GM12874 (cell line): ENCODE data around the gene DEF6.

Experiments
- TF ChIP-seq, protein P1 (sequence below): IDR thresholded peaks from 2 replicates; pipeline ENCODE4 v1.5.1; 2011; ENCODE audit warnings: low read depth, mild to moderate bottlenecking, control low read depth, low read length, moderate library complexity; ENCODE audit not compliant: insufficient read depth

The DEF6 gene

DNA sequence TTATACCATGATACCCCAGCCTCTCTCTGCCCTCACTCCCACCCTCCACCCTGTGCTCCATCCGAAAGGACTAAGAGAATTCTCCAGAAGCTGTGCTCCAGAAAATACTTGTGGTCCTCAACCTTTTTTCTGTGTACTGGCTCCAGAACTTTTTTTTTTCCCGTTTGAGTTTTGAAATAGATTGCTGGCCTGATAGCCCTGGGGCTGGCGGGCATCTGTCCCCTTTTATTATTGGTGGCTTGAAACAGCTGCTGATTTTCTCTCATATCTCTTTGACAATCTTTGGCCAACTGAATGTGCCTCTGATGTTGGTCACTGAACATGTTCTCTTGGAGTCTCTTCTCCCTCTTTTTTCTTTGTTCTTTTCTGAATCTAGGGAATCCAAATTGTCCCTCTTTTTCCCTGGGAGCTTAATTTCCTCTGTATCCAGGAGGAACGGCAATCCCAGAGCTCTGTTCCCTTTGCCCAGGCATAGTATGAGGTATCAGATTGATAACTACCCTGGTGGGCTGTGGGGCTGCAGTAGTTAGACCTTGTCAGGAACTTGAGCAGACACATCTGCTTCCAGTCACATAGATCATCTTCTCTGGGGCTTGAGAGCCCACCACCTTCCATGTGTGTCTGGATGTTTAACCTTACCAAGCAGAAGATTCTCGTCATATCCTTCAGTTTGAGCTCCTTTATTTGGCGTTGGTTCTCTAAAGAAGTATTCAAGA is 46.4 kb downstream of the DEF6 start:
- TF ChIP-seq, protein P1, sequence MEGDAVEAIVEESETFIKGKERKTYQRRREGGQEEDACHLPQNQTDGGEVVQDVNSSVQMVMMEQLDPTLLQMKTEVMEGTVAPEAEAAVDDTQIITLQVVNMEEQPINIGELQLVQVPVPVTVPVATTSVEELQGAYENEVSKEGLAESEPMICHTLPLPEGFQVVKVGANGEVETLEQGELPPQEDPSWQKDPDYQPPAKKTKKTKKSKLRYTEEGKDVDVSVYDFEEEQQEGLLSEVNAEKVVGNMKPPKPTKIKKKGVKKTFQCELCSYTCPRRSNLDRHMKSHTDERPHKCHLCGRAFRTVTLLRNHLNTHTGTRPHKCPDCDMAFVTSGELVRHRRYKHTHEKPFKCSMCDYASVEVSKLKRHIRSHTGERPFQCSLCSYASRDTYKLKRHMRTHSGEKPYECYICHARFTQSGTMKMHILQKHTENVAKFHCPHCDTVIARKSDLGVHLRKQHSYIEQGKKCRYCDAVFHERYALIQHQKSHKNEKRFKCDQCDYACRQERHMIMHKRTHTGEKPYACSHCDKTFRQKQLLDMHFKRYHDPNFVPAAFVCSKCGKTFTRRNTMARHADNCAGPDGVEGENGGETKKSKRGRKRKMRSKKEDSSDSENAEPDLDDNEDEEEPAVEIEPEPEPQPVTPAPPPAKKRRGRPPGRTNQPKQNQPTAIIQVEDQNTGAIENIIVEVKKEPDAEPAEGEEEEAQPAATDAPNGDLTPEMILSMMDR, result no peak

DNA sequence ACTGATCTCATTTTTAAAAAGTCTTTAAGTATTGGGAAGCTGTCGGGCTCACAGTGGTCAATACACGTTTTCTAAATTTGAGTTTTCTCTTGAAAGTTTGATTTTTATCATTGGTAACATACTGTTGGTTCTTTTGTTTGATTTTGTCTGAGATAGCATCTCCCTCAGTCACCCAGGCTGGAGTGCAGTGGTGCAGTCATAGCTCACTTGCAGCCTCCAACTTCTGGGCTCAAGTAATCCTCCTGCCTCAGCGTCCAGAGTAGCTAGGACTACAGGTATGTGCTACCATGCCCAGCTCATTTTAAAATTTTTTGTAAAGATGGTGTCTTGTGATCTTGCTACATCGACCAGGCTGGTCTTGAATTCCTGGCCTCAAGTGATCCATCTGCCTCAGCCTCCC is 53.8 kb downstream of the DEF6 start:
- TF ChIP-seq, protein P1, result no peak

DNA sequence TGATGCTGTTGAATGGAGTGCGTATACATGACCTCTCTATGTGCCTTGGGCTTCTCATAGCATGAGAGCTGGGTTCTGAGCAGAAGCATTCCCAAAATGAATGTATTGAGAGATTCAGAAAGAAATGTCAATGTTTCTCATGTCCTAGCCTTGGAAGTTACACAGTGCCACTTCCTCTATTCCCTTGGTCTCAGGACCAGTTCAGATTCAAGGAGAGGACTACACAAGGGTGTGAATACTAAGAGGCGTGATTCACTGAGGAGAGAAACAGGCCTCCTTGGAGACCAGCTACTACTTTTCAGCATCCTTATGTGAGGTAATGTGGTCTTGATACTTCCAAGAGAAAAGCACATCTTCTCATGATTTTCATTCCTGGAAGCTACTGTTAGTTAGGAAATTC is 55.1 kb downstream of the DEF6 start:
- TF ChIP-seq, protein P1, result no peak

DNA sequence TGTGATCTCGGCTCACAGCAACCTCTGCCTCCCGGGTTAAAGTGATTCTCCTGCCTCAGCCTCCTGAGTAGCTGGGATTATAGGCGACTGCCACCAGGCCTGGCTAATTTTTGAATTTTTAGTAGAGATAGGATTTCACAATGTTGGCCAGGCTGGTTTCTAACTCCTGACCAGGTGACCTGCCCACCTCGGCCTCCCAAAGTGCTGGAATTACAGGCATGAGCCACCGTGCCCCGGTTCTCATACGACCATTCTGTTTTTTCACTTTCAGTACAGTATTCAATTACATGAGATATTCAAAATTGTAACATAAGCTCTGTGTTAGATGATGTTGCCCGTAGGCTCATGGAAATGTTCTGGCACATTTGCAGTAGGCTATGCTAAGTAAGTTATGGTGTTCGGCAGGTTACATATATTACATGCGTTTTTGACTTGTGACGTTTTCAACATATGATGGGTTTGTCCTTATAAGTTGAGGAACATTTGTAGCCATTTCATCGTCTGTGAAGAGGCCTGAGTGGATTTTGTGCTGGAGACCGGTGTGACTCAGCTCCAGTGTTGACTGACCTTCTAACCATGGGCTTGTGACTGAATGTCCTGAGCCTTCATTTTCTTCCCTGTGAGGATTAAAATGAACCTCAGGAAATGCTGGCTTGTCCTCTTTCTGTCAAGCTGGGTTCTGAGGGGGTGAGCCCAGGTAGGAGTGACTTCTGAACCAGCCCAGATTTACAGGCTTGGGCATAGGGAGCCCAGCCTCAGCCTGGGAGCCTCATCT is 56.9 kb downstream of the DEF6 start:
- TF ChIP-seq, protein P1, result no peak

DNA sequence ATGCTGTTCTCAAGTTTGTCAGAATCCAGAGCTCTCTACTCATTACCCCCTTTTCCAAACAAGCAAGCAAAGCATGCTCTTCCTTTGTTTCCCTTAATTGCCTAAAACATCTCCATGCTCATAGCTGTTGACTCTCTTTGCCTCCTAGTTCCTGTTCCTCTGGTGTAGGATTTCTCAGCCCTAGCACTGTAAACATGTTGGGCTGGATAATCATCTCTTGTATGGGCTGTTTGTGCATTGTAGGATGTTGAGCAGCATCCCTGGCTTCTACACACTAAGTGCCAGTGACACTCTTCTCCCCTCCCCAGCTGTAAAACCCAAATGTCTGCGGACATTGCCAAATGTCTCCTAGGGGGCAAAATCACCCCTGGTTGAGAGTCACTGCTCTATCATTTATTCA is 58.8 kb downstream of the DEF6 start:
- TF ChIP-seq, protein P1, result no peak

DNA sequence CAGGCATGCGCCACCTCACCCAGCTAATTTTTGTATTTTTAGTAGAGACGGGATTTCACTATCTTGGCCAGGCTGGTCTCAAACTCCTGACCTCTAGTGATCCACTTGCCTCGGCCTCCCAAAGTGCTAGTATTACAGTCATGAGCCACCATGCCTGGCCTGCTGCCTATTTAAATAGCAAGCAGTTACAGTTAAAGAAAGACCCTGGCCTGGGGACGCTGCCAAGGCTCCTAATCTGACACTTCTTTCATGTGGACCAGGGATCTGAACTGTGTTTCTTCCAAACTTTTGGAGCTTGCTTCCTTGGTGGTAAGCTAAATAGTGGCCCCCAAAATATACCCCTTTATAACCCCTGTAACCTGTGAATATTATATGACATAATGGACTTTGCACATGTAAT is 60.1 kb downstream of the DEF6 start:
- TF ChIP-seq, protein P1, result no peak

DNA sequence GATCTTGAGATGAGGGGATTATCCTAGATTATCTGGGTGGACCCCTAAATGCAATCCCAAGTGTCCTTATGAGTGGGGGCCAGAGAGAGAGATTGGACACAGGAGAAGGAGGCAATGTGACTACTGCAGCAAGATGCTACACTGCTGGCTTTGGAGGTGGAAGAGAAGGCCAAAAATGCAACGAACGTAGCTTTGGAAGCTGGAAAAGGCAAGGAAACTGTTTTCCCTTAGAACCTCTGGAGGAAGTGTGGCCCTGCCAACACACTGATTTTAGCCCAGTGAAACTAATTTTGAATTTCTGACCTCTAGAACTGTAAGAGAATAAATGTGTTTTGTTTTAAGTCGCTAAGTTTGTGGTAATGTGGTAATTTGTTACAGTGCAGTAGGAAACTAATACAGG is 60.5 kb downstream of the DEF6 start:
- TF ChIP-seq, protein P1, result no peak
